ENCODE measurements around the gene CRLF2. TPM values are rescaled to one million over a fixed set of nuclear protein-coding genes. Genes with fewer than 3 reads are reported as not detected.

Gene CRLF2
- total RNA-seq, 1 donor from 2014 or later = 1.3 TPM

- ATAC-seq (no peak), DNase-seq (no peak)
- H3K4me1 ChIP-seq = no peaks in the 10 kb centered on the region
- no peak for TF ChIP-seq CTCF (IDR thresholded peaks at IDR 0.05)
- H3K27ac ChIP-seq = no peak overlapping the region
- H3K4me3 ChIP-seq = no peak overlapping the region
- peaks cover 10% of the 10 kb centered on the region for H3K27me3 ChIP-seq (ENCODE audit: low read depth)
- no peaks in the 10 kb centered on the region for H3K36me3 ChIP-seq
- intact Hi-C loops (cut with DNase I) = no loop called here
- H3K9me3 ChIP-seq = no peaks in the 10 kb centered on the region
Observed at GRCh38 chrX:1153940-1154339, 58.5 kb downstream of the CRLF2 start.

- H3K27ac ChIP-seq = no peak overlapping the region
- H3K4me1 ChIP-seq = no peaks in the 10 kb centered on the region
- DNase-seq (no peak), ATAC-seq (no peak)
- H3K27me3 ChIP-seq (ENCODE audit: low read depth) = peaks cover 15% of the 10 kb centered on the region
- no peaks in the 10 kb centered on the region for H3K36me3 ChIP-seq
- H3K4me3 ChIP-seq = no peak overlapping the region
- intact Hi-C loops (cut with DNase I) = no loop called here
- H3K9me3 ChIP-seq = no peaks in the 10 kb centered on the region
- no peak for TF ChIP-seq CTCF (IDR thresholded peaks at IDR 0.05)
Observed at GRCh38 chrX:1152090-1152489, 60.4 kb downstream of the CRLF2 start.

GRCh38 chrX:1151378-1152077, 60.9 kb downstream of the CRLF2 start:
- no peak for TF ChIP-seq CTCF (IDR thresholded peaks at IDR 0.05)
- Histone ChIP-seq H3K4me3 (no peak overlapping the region), H3K36me3 (no peaks in the 10 kb centered on the region), H3K4me1 (no peaks in the 10 kb centered on the region), H3K27me3 (ENCODE audit: low read depth) (peaks cover 15% of the 10 kb centered on the region), H3K9me3 (no peaks in the 10 kb centered on the region), H3K27ac (no peak overlapping the region)
- no peak for DNase-seq
- intact Hi-C loops (cut with DNase I) = no loop called here
- ATAC-seq = no peak

GRCh38 chrX:1150569-1151347, 61.7 kb downstream of the CRLF2 start:
- Histone ChIP-seq H3K27me3 (ENCODE audit: low read depth) (peaks cover 15% of the 10 kb centered on the region), H3K27ac (no peak overlapping the region), H3K9me3 (no peaks in the 10 kb centered on the region), H3K36me3 (no peaks in the 10 kb centered on the region), H3K4me3 (no peak overlapping the region), H3K4me1 (no peaks in the 10 kb centered on the region)
- intact Hi-C loops (cut with DNase I) = no loop called here
- no peak for TF ChIP-seq CTCF (IDR thresholded peaks at IDR 0.05)
- DNase-seq = no peak
- no peak for ATAC-seq

GRCh38 chrX:1147611-1148515, 64.6 kb downstream of the CRLF2 start:
- TF ChIP-seq CTCF (IDR thresholded peaks at IDR 0.05) = no peak
- Histone ChIP-seq H3K4me1 (no peaks in the 10 kb centered on the region), H3K4me3 (no peak overlapping the region), H3K36me3 (no peaks in the 10 kb centered on the region), H3K9me3 (no peaks in the 10 kb centered on the region), H3K27me3 (ENCODE audit: low read depth) (peaks cover 15% of the 10 kb centered on the region), H3K27ac (no peak overlapping the region)
- DNase-seq (no peak), ATAC-seq (no peak)
- intact Hi-C loops (cut with DNase I) = no loop called here

All from lower lobe of right lung (tissue), 2 donors.